Gastroesophageal sphincter (tissue), 4 donors: ENCODE results near the gene RAB4A. TPM values are rescaled to one million over a fixed set of nuclear protein-coding genes. Genes with fewer than 3 reads are reported as not detected.
A peak's percentile ranks its signal among the peaks of the same experiment; 100 is the strongest.

ENCODE experiments used
- ATAC-seq: fragments of 150-250 bp; one replicate; pipeline ENCODE4 v1.9.1; 2016; ENCODE audit warnings: mild to moderate bottlenecking, moderate library complexity
- H3K27ac ChIP-seq, 4 donors: fragments of 200-600 bp; sonication (generic) in 3 of 4; 1 replicate in 3 of 4; 2 replicates in 1 of 4; pipeline ENCODE4 v1.5.1; 2016 to 2019
- H3K27me3 ChIP-seq: fragments of 200-600 bp; sonication (generic); one replicate; pipeline ENCODE4 v1.5.1; 2019
- H3K36me3 ChIP-seq, 2 donors: fragments of 200-600 bp; sonication (generic); one replicate each; pipeline ENCODE4 v1.5.1; 2019; ENCODE audit warnings: control low read depth in 1 of 2
- H3K4me1 ChIP-seq, 3 donors: fragments of 200-600 bp; sonication (generic); 1 replicate in 2 of 3; 2 replicates in 1 of 3; pipeline ENCODE4 v1.5.1; 2016 to 2019; ENCODE audit warnings: control low read depth in 2 of 3
- H3K4me3 ChIP-seq, 2 donors: fragments of 200-600 bp; sonication (generic); one replicate each; pipeline ENCODE4 v1.5.1; 2019; ENCODE audit warnings: mild to moderate bottlenecking in 1 of 2, moderate library complexity in 1 of 2
- H3K9me3 ChIP-seq, 3 donors: fragments of 200-600 bp; sonication (generic); one replicate each; pipeline ENCODE4 v1.5.1; 2017 to 2019; ENCODE audit warnings: control low read depth in 2 of 3
- EP300 ChIP-seq: sonication (generic); formaldehyde crosslinking; IDR thresholded peaks from one replicate; pipeline ENCODE4 v1.6.1; 2017; ENCODE audit warnings: antibody characterized with exemption, mild to moderate bottlenecking
- POLR2A ChIP-seq, 2 donors: fragments of 450-650 bp; IDR thresholded peaks; one replicate each; pipeline ENCODE4 v1.6.1; 2017; ENCODE audit warnings: antibody characterized with exemption in 2 of 2, mild to moderate bottlenecking in 2 of 2, moderate library complexity in 1 of 2
- POLR2AphosphoS5 ChIP-seq: sonication (generic); formaldehyde crosslinking; IDR thresholded peaks from one replicate; pipeline ENCODE4 v1.6.1; 2017; ENCODE audit warnings: antibody characterized with exemption
- WGBS, 2 donors: methylation state at CpG; one replicate each; pipeline ENCODE4 v1.1.5; 2018; ENCODE audit warnings: low coverage in 1 of 2; 5-methylcytosine and 5-hydroxymethylcytosine counted together
- total RNA-seq, 4 donors: library from RNA; depleted of rRNA; stranded (reverse); fragments of >200 nt; gene quantifications; one replicate each; pipeline ENCODE4 v1.1.0, GENCODE V29; 2016
- TF ChIP-seq, protein P1 (sequence below), 4 experiments: fragments of 200-600 bp in 2 of 4; fragments of 450-650 bp in 2 of 4; sonication (generic) in 1 of 4; IDR thresholded peaks; one replicate each; pipeline ENCODE4 v1.5.1; 2017 to 2019; ENCODE audit warnings: antibody characterized with exemption in 4 of 4, mild to moderate bottlenecking in 2 of 4, moderate library complexity in 2 of 4

The RAB4A gene
- total RNA-seq, 4 donors from 2014 or later: 69.3 to 136 (median 116) TPM

DNA sequence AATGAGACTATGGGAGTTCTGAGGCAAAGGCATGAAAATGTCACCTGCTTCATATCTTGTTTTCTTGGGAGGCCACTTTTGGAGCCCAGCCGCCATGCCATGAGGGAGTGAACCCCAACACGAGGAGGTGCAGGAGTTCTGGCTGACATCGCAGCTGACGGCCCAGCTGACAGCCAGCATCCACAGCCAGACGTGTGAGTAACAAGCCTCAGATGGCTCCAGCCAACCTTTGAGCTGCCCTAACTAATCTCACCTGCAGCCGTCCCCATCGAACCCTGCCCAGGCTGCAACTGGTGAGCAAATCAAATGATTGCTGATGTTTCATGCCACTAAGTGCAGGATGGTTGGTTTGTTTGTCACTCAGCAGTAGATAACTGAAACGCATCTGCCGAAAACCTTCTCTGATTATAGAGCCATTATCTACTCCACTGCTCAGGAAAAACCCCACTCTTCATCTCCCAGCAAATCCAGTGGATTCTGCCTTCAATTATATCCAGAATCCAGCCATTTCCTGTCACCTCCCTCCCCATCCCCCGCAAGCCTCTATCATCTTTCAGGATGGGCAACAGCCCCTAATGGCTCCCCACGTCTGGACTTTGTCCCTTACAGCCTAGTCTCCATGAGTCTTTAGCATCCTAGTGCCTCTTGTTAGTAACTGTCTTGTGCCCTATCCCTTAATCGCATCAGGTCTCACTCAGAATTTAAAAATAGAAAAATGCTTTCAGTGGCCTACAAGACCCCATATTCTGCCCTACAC is 18.5 kb upstream of the RAB4A start:
- no peak overlapping the region for H3K4me3 ChIP-seq
- H3K36me3 ChIP-seq: no peaks in the 10 kb centered on the region
- ATAC-seq: no peak
- 77 to 90% methylated on average over 5 of the region's 12 CpGs for WGBS, 2 donors
- no peak for TF ChIP-seq POLR2AphosphoS5
- peaks cover 0 to 20% (median 0%) of the 10 kb centered on the region in 3 donors for H3K4me1 ChIP-seq
- peaks cover 9% of the 10 kb centered on the region for H3K27me3 ChIP-seq
- H3K9me3 ChIP-seq: no peaks in the 10 kb centered on the region
- no peak overlapping the region for H3K27ac ChIP-seq

DNA sequence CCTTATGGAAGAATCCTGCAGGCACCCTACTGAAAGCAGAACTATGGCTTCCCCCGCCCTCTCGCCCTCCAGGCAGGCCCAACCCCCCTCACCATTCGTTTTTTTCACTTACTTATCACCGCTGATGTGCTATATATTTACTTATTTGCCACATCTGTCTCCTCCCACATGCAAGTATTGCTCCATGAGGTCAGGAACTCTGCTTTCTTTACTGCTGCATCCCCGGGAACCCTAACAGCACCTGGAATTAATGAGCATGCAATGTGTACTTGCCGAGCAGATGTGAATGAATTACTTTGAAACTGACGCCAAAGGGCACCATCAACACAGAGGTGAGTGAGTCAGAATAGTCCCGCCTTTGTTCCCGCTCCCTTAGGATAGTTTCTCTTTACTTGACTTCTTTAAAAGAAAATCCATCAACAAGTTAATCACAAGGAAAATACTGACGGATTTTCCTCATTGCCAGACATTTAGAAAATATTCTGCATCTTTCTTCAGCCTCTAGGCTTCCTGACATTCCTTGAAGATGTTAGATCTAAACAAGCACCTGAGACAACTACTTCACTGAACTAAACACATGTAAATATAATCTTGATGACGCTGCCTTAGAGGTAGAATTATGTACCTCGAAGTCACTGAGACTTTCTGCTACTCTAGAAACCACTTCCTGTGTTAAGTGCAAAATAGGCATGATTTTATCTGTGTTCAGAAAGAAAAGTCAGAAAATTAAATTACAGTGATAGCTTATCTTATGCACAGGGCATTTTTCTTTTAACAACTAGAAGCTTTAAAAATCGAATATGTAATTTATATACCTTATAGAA is 17.5 kb upstream of the RAB4A start:
- Histone ChIP-seq H3K27ac (no peak overlapping the region), H3K36me3 (no peaks in the 10 kb centered on the region), H3K4me3 (no peak overlapping the region), H3K4me1 (peaks cover 0 to 22% (median 0%) of the 10 kb centered on the region in 3 donors), H3K9me3 (no peaks in the 10 kb centered on the region), H3K27me3 (peaks cover 9% of the 10 kb centered on the region)
- ATAC-seq: no peak
- WGBS, 2 donors: 45 to 57% methylated on average over 12 to 13 of the region's 13 CpGs
- TF ChIP-seq, protein P1, sequence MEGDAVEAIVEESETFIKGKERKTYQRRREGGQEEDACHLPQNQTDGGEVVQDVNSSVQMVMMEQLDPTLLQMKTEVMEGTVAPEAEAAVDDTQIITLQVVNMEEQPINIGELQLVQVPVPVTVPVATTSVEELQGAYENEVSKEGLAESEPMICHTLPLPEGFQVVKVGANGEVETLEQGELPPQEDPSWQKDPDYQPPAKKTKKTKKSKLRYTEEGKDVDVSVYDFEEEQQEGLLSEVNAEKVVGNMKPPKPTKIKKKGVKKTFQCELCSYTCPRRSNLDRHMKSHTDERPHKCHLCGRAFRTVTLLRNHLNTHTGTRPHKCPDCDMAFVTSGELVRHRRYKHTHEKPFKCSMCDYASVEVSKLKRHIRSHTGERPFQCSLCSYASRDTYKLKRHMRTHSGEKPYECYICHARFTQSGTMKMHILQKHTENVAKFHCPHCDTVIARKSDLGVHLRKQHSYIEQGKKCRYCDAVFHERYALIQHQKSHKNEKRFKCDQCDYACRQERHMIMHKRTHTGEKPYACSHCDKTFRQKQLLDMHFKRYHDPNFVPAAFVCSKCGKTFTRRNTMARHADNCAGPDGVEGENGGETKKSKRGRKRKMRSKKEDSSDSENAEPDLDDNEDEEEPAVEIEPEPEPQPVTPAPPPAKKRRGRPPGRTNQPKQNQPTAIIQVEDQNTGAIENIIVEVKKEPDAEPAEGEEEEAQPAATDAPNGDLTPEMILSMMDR (IDR thresholded peaks at IDR 0.05): no peak
- TF ChIP-seq EP300 (no peak), POLR2A (IDR thresholded peaks at IDR 0.05) (no peak)

DNA sequence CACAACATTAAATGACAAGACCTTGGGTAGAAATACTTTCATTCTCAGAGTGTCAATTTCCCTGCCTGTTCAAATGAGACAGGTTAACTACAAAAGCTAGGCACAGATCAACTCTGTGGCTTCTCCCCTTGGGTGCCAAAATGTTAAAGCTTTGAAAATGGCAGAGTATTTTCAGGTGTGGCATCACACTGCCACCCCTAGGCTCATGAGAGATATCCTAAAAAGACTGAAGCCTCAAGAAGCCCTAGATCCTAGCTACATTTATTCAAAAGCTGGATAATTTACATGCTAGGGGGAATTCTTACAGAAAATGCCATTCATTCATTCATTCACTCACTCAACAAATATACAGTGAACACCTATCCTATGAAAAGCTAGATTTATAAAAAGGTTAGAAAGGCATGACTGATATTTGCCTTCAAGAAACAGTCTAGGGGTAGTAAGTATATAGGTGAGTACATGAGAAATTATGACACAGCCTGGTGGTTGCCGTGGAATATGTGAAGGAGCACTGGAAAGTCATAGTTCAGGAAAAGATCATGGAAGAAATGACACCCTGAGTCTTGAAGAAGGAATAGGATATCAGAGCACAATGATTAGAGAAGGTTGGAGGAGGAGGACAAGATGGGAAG is 15.9 kb upstream of the RAB4A start:
- TF ChIP-seq, protein P1 (IDR thresholded peaks at IDR 0.05): peak; percentile 33 to 61 (median 55)
- TF ChIP-seq POLR2A (IDR thresholded peaks at IDR 0.05) (no peak), EP300 (no peak)
- no peak overlapping the region for H3K27ac ChIP-seq
- no peaks in the 10 kb centered on the region for H3K36me3 ChIP-seq
- no peaks in the 10 kb centered on the region for H3K9me3 ChIP-seq
- peaks cover 9% of the 10 kb centered on the region for H3K27me3 ChIP-seq
- 40 to 79% methylated on average over 1 of the region's 1 CpG for WGBS, 2 donors
- no peak overlapping the region for H3K4me3 ChIP-seq
- ATAC-seq: peak; percentile 38
- H3K4me1 ChIP-seq: peaks cover 0 to 15% (median 0%) of the 10 kb centered on the region in 3 donors

DNA sequence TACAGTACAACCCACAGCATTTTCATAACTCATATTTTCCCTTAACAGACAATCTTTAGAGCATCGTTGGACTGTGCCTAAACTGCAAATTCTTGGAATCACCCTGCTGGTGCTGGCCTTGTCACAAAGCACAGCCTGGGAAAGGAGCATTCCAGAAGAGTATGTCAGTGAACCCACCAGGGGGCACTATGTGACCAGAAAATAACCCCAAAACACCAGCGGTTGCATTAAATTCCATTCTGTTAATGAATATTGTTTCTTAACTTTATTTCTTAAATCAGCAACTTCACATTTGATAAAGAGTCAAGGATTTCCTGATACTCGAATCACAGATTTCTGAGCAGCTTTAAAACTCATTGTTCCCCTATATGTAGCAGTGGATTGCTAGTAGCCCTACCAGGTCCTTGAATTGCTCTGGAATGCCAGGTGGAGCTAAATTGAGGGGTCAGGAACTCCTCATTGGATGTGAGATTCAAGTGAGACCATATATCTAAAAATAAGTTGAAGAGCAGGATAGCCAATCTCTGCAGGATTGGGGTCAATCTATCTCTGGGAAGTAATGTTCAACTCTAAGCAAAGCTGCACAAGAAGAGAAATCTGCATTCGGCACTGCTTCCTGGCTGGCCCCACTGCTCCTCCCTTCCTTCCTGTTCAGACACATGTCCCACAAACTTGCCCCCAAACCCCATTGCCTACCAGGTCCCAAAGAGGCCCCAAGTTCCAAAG is 12.7 kb upstream of the RAB4A start:
- Histone ChIP-seq H3K4me3 (no peak overlapping the region), H3K27ac (no peak overlapping the region), H3K27me3 (no peaks in the 10 kb centered on the region), H3K36me3 (no peaks in the 10 kb centered on the region), H3K4me1 (peaks cover 0 to 15% (median 0%) of the 10 kb centered on the region in 3 donors), H3K9me3 (no peaks in the 10 kb centered on the region)
- 7 to 20% methylated on average over 2 to 4 of the region's 4 CpGs for WGBS, 2 donors
- TF ChIP-seq, protein P1 (IDR thresholded peaks at IDR 0.05): peak; percentile 82 to 88 (median 86)
- TF ChIP-seq POLR2AphosphoS5: no peak
- peak; percentile 70 for ATAC-seq

DNA sequence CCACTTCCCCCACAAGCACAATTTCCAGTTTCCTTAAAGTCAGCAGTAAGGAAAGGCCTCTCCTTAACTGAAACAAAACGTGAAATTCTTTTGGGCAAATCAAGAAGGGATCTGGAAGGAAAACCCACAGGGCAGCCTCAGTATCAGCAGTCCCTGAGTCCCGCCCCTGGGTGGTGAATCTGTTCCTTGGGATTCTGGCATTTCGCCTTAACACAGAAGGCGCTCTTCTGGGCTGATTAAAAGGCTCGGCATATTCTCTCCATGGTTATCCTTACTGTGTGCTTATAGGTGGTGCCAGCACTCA is 12.2 kb upstream of the RAB4A start:
- 29% methylated on average over 3 of the region's 5 CpGs; no CpG with 5 or more reads in 1 of the 2 donors for WGBS, 2 donors
- Histone ChIP-seq H3K9me3 (no peaks in the 10 kb centered on the region), H3K27ac (no peak overlapping the region), H3K4me3 (no peak overlapping the region), H3K27me3 (no peaks in the 10 kb centered on the region), H3K4me1 (peaks cover 0 to 15% (median 0%) of the 10 kb centered on the region in 3 donors), H3K36me3 (no peaks in the 10 kb centered on the region)
- TF ChIP-seq EP300 (no peak), POLR2A (IDR thresholded peaks at IDR 0.05) (no peak), POLR2AphosphoS5 (no peak)
- TF ChIP-seq, protein P1 (IDR thresholded peaks at IDR 0.05): no peak
- ATAC-seq: no peak
